CD4-positive, alpha-beta T cell treated with Interleukin-21 for 1 hour (primary cell): Measurements from ENCODE around the gene SYT5.

Experiments used
- DNase-seq: peaks from one replicate; pipeline ENCODE4 v3.0.0-alpha.2; 2020

The SYT5 gene

GRCh38 chr19:55145232-55145631 is 34.9 kb downstream of the SYT5 start:
- DNase-seq, result no peak

- DNase-seq, result no peak
These were observed 38.4 kb downstream of the SYT5 start for GRCh38 chr19:55141696-55142095.

- DNase-seq, result no peak
These were observed 42.2 kb downstream of the SYT5 start for GRCh38 chr19:55137915-55138314.

GRCh38 chr19:55136399-55137102 is 43.5 kb downstream of the SYT5 start:
- DNase-seq, result no peak

- DNase-seq, result no peak
These were observed 45.4 kb downstream of the SYT5 start for GRCh38 chr19:55134736-55135135.

GRCh38 chr19:55133639-55134444 is 46.2 kb downstream of the SYT5 start:
- no peak for DNase-seq

GRCh38 chr19:55132453-55133129 is 47.5 kb downstream of the SYT5 start:
- no peak for DNase-seq

GRCh38 chr19:55131421-55131820 is 48.7 kb downstream of the SYT5 start:
- DNase-seq, result no peak
